Skeletal muscle cell (primary cell): Measurements from ENCODE around the gene TTC21B.
A peak's percentile ranks its signal among the peaks of the same experiment; 100 is the strongest.
"Not testable (repeated sequence)": the region's sequence is repeated elsewhere in the genome, so short reads cannot be mapped to it uniquely, and the experiment has no call there.

ENCODE experiments used
- DNase-seq: peaks from one replicate; pipeline ENCODE4 v3.0.0-alpha.2; 2010; ENCODE audit warnings: low read depth
- H3K4me3 ChIP-seq: 2 replicates; pipeline ENCODE4 v1.5.1; 2011; ENCODE audit warnings: low read depth, mild to moderate bottlenecking, control low read depth, low read length, moderate library complexity

TTC21B gene

DNA sequence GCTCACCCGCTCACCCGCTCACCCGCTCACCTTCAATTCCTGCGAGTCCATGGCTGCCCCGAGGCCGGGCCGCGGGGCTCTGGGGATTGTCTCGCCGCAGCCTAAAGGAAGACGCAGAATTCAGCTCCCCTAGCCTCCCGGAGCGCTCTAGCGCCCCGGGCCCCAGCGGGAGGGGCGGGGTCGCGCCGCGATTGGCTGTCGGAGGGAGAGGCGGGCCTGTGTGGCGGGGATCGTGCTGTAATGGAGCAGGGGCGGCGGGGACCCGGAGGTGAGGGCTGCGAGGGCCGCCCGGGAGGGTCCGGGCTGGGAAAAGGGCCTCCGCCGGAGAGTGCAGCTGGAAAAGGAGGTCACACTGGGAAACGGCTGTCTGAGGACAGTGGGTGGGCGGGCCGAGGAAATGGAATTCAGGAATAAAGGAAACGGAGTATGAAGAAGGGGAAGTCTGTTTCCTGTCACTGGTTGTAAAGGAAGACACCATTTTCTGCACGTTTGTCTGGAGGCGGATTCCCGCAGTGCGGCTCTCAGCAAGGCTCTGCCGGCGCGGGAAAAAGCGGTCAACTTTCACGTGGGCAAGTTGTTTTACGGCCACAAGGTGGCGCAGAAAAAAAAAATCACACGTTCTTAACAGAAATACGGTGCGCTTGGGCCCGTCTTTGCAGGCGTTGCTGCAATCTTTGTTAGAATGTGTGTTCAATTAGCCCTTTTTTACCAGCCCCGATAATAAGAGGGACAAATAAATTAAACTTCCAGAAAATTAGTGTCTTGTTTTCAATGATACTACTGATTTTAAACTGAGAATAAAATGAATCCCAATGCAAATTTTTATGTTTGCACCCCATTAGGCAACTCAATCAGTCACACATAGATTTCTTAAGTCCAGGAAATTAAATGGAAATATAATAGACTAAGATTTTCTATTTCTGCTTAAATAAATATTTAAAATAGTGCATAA is at the start of gene TTC21B:
TTC21B (minus strand) TSS at position 122 of the 952 bp plus-strand sequence; CDS start at position 51, 71 bp downstream.
- peak; percentile 84 for DNase-seq
- peak within 1 kb of the TSS; percentile 71 for H3K4me3 ChIP-seq

DNA sequence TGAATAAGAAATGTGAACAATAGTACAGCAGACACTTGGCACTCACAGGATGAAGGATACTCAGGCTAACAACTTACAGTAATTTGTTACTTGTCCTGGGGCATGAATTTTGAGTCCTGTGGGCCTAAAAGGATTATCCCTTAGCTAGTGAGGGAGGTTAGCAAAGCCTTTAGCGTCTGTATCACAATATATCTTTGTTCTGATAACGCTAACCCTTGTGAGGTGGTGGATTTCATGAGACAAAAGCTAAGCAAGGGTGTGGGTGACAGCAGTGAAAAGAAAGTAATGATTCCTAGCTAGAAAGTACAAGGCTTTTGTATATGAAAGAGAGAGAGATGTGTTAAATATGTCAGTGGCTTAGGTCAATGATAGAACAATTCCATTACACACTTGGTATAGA is 46.8 kb upstream of the TTC21B start:
- no peak overlapping the region for H3K4me3 ChIP-seq
- DNase-seq: no peak

DNA sequence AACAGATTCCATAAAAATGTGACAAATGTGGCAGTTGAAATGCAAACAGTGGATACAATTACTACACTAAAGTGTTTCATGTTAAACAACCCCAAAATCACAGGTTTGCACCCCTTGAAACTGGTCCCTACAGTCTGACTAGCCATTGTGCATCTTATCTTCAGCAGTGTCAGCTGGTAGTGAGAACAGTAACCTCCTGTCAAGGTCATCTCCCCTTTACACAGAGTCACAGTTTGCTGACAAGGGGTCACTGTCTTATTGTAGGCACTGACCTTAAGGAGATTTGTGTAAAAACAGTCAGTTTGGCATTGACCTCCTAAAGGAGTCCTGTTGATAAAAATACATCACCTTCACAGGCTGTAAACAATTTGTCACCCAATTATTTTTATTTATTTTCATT is 37.3 kb upstream of the TTC21B start:
- no peak for DNase-seq

DNA sequence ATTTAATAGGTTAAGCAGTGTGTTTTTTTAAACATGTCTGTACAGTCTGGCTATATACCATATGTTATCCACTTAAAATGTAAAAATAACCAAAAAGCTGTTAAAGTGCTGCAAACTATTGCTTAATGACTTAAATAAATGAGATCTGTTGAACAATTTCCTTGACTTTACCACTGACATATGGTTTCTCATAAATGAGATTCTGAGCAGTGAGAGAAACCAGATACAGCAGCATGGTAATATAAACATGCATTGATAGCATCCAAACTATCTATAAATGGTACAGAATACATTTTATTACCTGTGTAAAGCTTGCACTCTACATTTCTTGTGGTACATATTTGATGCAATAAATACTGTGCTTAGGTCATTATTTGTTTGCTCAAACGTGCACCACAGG is 36.3 kb upstream of the TTC21B start:
- no peak overlapping the region for H3K4me3 ChIP-seq
- DNase-seq: no peak

More for the DNA sequence above, 37.3 kb upstream of the TTC21B start:
- no peak overlapping the region for H3K4me3 ChIP-seq

DNA sequence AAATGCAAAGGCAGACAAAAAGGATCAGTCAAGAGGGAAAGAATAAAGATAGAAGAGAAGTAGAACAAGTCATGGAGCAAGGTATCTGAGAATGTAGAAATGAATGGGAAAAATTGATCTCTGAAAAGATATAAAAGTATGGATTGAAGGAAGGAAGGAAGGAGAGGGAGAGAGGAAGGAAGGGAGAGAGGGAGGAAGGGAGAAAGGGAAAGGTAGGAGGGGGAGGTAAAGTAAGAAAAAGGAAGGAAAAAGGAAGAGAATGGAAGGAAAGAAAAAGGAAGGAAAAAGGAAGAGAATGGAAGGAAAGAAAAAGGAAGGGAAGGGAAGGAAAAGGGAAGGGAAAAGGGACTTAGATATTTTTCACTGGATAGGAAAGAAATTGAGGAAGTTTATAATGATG is 31.5 kb upstream of the TTC21B start:
- no peak for DNase-seq
- no peak overlapping the region for H3K4me3 ChIP-seq

DNA sequence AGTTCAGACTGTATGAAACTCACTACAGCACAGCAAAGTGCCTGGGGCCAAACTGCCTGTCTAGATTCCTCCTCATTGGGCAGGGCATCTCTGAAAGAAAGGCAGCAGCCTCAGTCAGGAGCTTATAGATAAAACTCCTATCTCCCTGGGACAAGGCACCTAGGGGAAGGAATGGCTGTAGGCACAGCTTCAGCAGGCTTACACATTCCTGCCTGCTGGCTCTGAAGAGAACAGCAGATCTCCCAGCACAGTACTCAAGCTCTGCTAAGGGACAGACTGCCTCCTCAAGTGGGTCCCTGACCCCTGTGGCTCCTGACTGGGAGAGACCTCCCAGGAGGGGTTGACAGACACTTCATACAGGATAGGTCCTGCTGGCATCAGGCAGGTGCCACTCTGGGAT is 18.6 kb upstream of the TTC21B start:
- not testable (repeated sequence) for H3K4me3 ChIP-seq, DNase-seq

DNA sequence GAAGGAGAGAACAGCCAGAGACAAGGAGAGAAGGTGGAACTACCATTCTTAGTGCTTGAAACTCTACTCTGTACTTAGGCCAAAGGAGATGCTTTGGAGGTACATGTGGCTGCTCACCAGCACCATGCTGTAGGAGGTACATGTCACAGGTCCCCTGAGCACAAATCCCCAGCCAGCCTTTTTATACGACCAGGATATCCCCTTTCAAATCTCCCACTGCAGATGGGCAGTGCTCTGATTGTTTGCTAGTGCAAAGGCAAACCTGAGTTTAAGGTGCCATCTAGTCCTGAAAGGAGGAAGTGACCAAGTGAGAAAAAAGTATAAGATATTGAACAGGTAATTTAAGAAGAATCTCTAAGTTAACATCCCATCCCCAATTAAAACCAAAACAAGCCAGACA is 17.1 kb upstream of the TTC21B start:
- no peak for DNase-seq
- H3K4me3 ChIP-seq: no peak overlapping the region

DNA sequence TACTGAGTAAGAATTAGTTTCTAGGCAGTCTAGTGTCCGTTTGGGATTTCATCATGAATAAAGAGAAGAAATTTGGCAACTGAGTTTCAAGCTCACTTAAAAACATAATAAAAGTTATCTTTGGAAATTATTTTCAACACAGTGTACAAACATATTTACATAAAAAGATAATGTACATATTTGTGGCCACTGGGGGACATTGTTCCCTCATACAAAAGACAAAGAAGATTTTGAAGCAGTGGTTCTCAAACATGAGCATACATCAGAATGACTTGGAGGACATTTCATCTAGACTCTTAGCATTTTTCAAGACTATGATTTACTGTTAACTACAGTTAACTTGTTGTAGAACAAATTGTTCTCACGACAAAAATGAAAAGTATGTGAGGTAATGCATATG is 15.7 kb upstream of the TTC21B start:
- no peak overlapping the region for H3K4me3 ChIP-seq
- no peak for DNase-seq

DNA sequence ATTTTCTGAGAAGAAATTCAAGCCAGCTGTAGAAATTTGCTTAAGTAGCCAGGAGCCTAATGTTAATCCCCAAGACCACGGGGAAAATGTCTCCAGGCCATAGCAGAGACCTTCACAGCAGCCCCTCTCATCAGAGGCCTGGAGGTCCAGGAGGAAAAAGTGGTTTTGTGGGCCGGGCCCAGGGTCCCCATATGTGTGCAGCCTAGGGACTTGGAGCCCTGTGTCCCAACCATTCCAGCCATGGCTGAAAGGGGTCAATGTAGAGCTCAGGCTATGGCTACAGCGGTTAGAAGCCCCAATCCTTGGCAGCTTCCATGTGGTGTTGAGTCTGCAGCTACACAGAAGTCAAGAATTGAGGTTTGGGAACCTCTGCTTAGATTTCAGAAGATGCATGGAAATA is 14.2 kb upstream of the TTC21B start:
- no peak overlapping the region for H3K4me3 ChIP-seq
- DNase-seq: no peak

DNA sequence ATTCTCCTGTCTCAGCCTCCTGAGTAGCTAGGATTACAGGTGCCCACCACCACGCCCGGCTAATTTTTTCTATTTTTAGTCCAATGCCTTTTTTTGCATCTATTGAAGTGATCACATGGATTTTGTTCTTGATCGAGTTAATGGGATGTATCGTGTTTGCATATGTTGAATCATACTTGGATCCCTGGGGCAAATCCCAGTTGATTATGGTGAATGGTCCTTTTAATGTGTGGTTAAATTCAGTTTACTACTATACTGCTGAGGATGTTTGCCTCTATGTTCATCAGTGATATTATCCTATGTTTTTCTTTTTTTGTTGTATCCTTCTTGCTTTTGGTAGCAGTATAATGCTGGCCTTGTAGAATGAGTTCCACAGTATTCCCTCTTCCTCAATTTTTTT is 8.2 kb upstream of the TTC21B start:
- H3K4me3 ChIP-seq: no peak overlapping the region

DNA sequence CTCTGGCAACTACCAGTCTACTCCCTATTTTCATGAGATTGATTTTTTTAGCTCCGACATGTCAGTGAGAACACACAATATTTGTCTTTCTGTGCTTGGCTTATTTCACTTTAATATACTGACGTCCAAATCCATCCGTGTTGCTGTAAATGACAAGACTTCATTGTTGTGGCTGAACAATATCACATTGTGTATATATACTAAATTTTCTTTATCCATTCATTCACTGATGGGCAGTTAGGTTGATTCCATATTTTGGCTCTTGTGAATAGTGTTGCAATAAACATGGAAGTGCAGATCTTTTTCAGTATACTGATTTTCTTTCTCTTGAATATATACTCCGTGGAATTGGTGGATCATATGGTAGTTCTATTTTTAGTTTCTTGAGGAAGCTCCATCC is 5.8 kb upstream of the TTC21B start:
- no peak overlapping the region for H3K4me3 ChIP-seq
- DNase-seq: no peak

More for the DNA sequence above, 8.2 kb upstream of the TTC21B start:
- no peak for DNase-seq

DNA sequence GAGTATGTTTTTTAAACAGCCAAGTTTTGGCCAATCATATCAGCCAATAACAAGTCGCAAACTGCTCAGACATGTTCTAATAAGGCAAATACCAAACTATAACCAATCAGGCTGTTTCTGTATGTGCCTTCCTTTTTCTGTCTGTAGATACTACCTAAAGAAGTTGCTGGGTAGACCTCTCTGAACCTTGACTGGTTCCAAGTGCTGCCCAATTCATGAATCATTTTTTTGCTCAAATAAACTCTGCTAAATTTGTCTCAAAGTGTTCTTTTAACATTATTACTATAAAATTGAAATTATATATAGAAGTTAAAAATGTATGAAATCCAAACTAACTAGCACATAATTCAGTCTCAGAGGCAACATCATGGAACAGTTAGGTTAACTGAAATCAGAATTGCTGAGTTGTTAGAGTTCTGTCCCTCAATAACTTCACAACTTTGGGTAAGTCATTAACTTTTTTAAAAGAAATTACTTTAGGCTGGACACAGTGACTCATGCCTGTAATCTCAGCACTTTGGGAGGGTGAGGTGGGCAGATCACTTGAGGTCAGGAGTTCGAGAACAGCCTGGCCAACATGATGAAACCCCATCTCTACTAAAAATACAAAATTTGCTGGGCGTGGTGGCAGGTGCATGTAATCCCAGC is 4.9 kb upstream of the TTC21B start:
- no peak overlapping the region for H3K4me3 ChIP-seq
- DNase-seq: no peak

DNA sequence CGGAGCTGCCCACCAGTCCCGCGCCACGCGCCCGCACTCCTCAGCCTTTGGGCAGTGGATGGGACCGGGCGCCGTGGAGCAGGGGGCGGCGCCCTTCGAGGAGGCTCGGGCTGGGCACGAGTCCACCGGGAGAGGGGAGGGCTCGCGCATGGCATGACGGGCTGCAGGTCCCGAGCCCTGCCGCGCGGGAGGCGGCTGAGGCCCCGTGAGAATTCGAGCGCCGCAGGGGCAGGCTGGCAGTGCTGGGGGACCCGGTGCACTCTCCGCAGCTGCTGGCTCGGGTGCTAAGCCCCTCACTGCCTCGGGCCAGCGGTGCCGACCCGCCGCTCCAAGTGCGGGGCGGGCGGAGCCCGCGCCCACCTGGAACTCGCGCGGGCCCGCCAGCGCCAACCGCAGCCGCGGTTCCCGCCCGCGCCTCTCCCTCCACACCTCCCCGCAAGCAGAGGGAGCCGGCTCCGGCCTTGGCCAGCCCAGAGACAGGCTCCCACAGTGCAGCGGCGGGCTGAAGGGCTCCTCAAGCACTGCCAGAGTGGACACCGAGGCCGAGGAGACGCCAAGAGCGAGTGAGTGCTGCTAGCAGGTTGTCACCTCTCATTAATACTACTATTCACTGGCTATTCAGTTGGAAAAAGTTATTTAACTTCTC is 3.6 kb upstream of the TTC21B start:
- no peak for DNase-seq
- no peak overlapping the region for H3K4me3 ChIP-seq

DNA sequence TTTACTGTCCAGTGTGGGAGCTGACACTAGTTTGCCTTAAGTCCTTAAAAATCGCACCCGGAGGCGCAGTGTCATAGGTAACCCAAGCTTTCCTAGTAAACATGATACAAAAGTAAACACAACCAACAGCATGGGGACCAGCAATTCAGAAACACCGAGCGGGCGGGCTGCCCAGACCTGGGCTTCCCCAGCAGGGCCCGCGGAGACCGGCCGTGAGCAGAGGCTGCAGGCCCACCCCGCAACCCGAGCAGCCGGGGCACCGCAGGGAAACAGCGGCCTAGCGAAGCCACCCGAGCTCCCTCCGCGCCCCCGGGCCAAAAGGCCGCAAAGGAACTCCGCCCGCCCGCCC is 296 bp downstream of the TTC21B start:
- peak overlapping the region; percentile 71 for H3K4me3 ChIP-seq
- DNase-seq: no peak

DNA sequence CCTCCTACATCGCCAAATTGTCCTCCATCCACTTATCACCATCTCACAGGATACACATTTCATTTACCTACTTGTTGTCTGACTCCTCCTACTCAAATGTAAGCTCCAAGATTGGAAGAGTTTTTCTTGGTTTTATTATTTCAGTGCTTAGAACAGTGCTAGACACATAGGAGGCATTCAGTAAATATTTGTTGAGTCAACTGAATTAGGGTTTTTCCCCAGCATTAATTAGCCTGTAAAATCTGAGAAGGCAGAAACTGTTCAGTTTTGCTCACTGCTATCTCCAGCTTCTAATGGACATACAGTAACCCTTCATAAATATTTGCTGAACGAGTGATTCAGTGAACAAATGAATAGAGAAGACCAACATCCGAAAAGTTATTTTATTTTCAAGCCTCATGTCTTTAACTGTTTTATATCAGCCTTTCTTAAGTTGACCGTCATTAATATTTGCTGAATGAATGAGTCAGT is 800 bp downstream of the TTC21B start:
- DNase-seq: no peak
- peak overlapping the region; percentile 71 for H3K4me3 ChIP-seq

DNA sequence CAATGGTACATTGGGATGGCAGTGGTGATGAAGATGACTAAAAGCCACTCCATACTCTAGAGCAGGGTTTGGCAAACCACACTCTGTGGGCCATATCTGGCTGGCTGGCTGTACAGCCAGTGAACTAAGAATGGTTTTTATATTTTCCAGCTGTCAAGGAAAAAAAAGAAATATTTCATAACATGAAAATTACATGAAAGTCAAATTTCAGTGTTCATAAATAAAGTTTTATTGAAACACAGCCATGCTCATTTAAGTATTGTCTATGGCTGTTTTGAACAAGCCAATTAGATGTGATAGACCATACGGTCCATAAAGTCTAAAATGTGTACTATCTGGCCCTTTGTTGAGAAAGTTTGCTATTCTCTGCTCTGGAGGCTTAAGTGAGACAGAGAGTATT is 1.5 kb downstream of the TTC21B start:
- no peak for DNase-seq

DNA sequence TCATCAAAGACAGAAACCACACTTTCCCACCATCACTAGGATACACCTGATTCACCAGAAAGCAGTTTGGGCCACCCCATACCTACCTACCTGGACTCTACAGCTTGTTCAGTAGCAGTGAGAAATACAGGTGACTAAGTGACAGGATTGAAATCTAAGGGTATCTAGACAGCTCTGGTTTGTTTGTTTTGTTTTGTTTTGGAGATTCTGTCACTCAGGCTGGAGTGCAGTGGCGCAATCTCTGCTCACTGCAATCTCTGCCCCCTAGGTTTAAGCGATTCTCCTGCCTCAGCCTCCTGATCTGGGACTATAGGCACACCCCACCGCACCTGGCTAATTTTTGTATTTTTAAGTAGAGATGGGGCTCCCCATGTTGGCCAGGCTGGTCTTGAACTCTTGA is 3.1 kb downstream of the TTC21B start:
- no peak overlapping the region for H3K4me3 ChIP-seq
- DNase-seq: no peak

More for the DNA sequence above, 1.5 kb downstream of the TTC21B start:
- H3K4me3 ChIP-seq: peak overlapping the region; percentile 71

DNA sequence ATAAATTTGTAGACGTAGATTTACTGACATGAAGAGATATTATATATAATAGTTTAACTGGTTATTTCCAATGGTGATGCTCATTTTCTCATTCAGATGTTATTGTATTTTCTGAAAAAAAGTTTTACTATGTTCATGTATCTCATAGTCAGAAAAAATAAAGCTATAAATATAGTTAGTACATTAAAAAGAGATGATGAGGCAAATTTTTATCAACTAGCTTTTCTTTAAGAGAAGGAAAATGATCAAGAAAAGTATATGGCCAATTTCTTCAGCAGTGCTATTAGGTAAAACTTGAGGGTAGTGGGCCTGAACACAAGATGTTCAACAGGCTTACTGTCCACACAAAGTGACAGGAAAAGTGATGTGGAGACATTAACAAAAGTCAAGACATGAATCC is 11.7 kb downstream of the TTC21B start:
- no peak for DNase-seq
- H3K4me3 ChIP-seq: no peak overlapping the region

DNA sequence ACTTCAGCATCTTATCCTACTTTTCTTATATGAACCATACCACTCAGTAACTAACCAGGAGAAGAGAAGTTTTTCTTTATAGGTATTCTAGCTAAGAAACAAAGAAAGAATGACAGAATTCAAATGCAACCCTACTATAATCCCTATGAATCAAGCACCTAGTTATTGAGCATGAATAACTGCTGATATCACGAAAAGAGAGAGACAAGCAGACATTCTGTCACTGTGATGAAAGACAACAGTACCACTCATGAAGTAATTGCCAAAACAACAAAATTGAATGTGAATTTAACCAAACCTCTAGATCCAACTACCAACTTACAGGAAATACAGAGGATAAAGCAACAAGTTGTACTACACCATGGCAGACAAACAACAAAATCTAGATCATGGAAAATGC is 15.3 kb downstream of the TTC21B start:
- no peak for DNase-seq
- no peak overlapping the region for H3K4me3 ChIP-seq

DNA sequence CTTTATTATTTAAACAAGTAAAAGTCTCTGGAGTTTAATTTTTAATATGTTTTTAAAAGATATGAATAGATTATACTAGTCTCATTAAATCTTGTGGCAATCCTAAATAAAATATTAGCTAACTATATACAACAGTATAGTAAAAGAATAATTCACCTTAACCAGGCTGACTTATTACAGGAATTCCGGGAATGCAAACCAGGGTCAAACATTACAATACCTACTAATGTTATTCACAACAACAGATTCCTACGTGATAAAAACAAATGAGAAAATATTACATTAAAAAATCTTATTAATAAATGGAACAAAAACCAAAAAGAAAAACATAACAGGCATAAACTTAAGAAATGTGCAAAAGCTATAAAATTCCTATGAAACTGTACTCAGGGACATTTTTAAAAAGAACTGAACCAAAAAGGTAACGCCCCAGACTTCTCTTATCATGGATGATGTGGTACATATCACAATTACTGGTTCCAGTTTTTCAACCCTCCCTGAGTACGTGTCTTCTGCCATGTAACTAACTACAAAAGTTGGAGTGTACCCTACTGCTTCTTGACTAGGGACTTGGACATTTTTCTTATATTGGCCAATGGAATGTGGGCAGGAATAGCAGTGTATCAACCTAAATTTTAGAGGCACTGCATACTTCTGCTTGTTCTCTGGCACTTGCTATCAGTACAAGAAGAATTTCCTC is 20.2 kb downstream of the TTC21B start:
- no peak overlapping the region for H3K4me3 ChIP-seq
- no peak for DNase-seq
